ENCODE data around the gene RFC4. TPM values are rescaled to one million over a fixed set of nuclear protein-coding genes. Genes with fewer than 3 reads are reported as not detected.

The RFC4 gene
- total RNA-seq, 1 donor from 2014 or later: 187 TPM

DNA sequence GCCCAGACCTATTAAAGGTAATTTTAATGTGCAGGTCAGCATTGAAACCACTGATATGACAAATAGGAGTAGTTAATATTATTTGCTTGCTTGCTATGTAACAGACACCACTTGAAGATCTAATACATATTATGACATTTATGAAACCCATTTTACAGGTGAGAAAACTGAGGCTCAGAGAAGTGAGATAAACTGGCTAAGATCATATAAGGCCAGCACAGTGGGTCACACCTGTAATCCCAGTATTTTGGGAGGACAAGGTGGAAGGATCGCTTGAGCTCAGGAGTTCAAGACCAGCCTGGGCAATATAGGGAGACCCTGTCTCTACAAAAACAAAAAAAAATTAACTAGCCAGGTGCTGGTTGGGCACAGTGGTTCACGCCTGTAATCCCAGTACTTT lies 56.0 kb downstream of the RFC4 start:
- Histone ChIP-seq H4K20me1 (ENCODE audit: low read depth) (no peaks in the 10 kb centered on the region), H2AFZ (replicated peaks) (no peak overlapping the region), H3K79me2 (ENCODE audit: low read depth) (no peaks in the 10 kb centered on the region), H3K9me3 (ENCODE audit: low read depth) (no peaks in the 10 kb centered on the region), H3K4me2 (no peak overlapping the region), H3F3A (ENCODE audit: low read depth) (no peaks in the 10 kb centered on the region), H3K9ac (no peak overlapping the region), H3K4me1 (no peaks in the 10 kb centered on the region), H3K4me3 (no peak overlapping the region), H3K27me3 (no peaks in the 10 kb centered on the region), H3K36me3 (no peaks in the 10 kb centered on the region), H3K27ac (no peak overlapping the region)
- Mint-ChIP-seq H3K27me3 (ENCODE audit: insufficient read depth, low read depth) (peaks cover 8% of the 10 kb centered on the region), H3K36me3 (no peaks in the 10 kb centered on the region), H3K27ac (no peak overlapping the region), H3K9me3 (no peaks in the 10 kb centered on the region), H3K4me3 (no peak overlapping the region), H3K4me1 (peaks cover 3% of the 10 kb centered on the region)
- DNase-seq (ENCODE audit: low spot score): no peak
- TF ChIP-seq, protein P1, sequence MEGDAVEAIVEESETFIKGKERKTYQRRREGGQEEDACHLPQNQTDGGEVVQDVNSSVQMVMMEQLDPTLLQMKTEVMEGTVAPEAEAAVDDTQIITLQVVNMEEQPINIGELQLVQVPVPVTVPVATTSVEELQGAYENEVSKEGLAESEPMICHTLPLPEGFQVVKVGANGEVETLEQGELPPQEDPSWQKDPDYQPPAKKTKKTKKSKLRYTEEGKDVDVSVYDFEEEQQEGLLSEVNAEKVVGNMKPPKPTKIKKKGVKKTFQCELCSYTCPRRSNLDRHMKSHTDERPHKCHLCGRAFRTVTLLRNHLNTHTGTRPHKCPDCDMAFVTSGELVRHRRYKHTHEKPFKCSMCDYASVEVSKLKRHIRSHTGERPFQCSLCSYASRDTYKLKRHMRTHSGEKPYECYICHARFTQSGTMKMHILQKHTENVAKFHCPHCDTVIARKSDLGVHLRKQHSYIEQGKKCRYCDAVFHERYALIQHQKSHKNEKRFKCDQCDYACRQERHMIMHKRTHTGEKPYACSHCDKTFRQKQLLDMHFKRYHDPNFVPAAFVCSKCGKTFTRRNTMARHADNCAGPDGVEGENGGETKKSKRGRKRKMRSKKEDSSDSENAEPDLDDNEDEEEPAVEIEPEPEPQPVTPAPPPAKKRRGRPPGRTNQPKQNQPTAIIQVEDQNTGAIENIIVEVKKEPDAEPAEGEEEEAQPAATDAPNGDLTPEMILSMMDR (IDR thresholded peaks at IDR 0.05): no peak
- TF ChIP-seq EZH2phosphoT487 (IDR thresholded peaks at IDR 0.05) (no peak), EZH2 (IDR thresholded peaks at IDR 0.05) (no peak)

DNA sequence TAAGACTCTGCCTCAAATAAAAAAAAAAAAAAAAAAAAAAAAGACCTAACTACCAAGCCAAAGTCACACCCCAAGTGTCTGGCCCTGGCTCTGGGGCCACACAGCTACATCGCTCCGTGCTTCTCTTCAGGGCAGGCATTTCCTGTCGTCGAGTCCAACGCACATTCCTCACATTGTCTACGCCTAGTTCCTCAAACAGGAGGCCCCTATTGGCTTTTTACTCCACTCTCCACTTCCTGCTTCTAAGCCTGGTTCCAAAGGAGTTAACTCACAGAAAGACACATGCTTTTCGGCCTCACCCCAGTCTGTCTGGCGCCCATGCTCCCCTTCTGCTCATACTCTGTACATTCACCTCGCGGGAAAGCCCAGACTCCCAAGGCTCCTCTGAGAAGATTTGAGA lies 60.3 kb downstream of the RFC4 start:
- no peak overlapping the region for H3K4me3 Mint-ChIP-seq
- DNase-seq (ENCODE audit: low spot score): peak; percentile 10
- no peak overlapping the region for H3K27ac Mint-ChIP-seq
- Histone ChIP-seq H3K4me3 (no peak overlapping the region), H3K79me2 (ENCODE audit: low read depth) (no peaks in the 10 kb centered on the region), H4K20me1 (ENCODE audit: low read depth) (no peaks in the 10 kb centered on the region), H3K27ac (no peak overlapping the region), H3K9ac (no peak overlapping the region), H3K9me3 (ENCODE audit: low read depth) (no peaks in the 10 kb centered on the region), H2AFZ (replicated peaks) (peak overlapping the region; percentile 73), H3K27me3 (no peaks in the 10 kb centered on the region), H3F3A (ENCODE audit: low read depth) (no peaks in the 10 kb centered on the region), H3K4me2 (no peak overlapping the region), H3K4me1 (no peaks in the 10 kb centered on the region), H3K36me3 (no peaks in the 10 kb centered on the region)
- H3K27me3 Mint-ChIP-seq (ENCODE audit: insufficient read depth, low read depth): peaks cover 7% of the 10 kb centered on the region
- peaks cover 3% of the 10 kb centered on the region for H3K4me1 Mint-ChIP-seq
- no peaks in the 10 kb centered on the region for H3K36me3 Mint-ChIP-seq
- TF ChIP-seq, protein P1 (IDR thresholded peaks at IDR 0.05): no peak
- TF ChIP-seq EZH2 (IDR thresholded peaks at IDR 0.05): no peak
- no peak for TF ChIP-seq EZH2phosphoT487 (IDR thresholded peaks at IDR 0.05)
- no peaks in the 10 kb centered on the region for H3K9me3 Mint-ChIP-seq

- Histone ChIP-seq H3K9me3 (ENCODE audit: low read depth) (no peaks in the 10 kb centered on the region), H2AFZ (replicated peaks) (no peak overlapping the region), H3K4me3 (no peak overlapping the region), H3K4me1 (no peaks in the 10 kb centered on the region), H4K20me1 (ENCODE audit: low read depth) (no peaks in the 10 kb centered on the region), H3K27ac (no peak overlapping the region), H3K9ac (no peak overlapping the region), H3F3A (ENCODE audit: low read depth) (no peaks in the 10 kb centered on the region), H3K36me3 (no peaks in the 10 kb centered on the region), H3K79me2 (ENCODE audit: low read depth) (no peaks in the 10 kb centered on the region), H3K4me2 (no peak overlapping the region), H3K27me3 (no peaks in the 10 kb centered on the region)
- no peak overlapping the region for H3K27ac Mint-ChIP-seq
- TF ChIP-seq, protein P1 (IDR thresholded peaks at IDR 0.05): no peak
- no peak for TF ChIP-seq EZH2phosphoT487 (IDR thresholded peaks at IDR 0.05)
- no peak for TF ChIP-seq EZH2 (IDR thresholded peaks at IDR 0.05)
- peaks cover 3% of the 10 kb centered on the region for H3K4me1 Mint-ChIP-seq
- no peaks in the 10 kb centered on the region for H3K36me3 Mint-ChIP-seq
- H3K9me3 Mint-ChIP-seq: no peaks in the 10 kb centered on the region
- H3K27me3 Mint-ChIP-seq (ENCODE audit: insufficient read depth, low read depth): peaks cover 5% of the 10 kb centered on the region
- no peak for DNase-seq (ENCODE audit: low spot score)
- no peak overlapping the region for H3K4me3 Mint-ChIP-seq
Observed at GRCh38 chr3:186743666-186744065, 62.6 kb downstream of the RFC4 start.
